GM18867 (cell line): ENCODE measurements around the gene SLC13A5.

ENCODE experiments used
- ATAC-seq: cut with Tn5 transposase; IDR thresholded peaks from one replicate; pipeline ENCODE4 v1.9.1; 2021; ENCODE audit warnings: mild to moderate bottlenecking, moderate library complexity; ENCODE audit not compliant: unreplicated experiment

SLC13A5 gene

GRCh38 chr17:6639586-6640535 is 73.3 kb downstream of the SLC13A5 start:
- no peak for ATAC-seq

DNA sequence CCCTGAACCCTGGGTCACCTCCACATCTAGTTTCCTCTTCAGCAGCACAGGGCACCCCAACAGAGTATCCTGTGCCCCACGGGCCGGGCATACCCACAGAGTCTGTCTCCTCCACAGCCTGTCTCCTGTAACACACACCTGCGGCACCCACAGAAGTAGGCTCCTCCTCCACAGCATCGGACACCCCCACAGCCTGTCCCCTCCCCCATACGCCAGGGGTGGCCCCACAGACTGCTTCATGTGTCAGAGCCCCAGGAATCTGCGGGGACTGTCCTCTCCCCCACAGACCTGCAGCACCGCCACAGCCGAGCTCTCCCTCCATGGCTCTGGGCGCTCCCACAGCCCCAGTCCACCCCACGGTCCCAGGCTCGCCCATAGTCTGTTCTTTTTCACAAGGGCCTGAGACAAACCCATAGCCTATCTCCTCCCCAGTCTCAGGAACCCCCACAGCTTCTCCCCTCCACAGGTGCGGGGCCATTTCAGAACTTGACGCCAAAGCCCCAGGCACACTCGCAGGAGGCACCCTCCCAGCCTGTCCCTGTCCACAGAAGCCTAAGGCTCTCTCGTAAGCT is 74.1 kb downstream of the SLC13A5 start:
- no peak for ATAC-seq

- no peak for ATAC-seq
These were observed 74.9 kb downstream of the SLC13A5 start for GRCh38 chr17:6638046-6638908.

DNA sequence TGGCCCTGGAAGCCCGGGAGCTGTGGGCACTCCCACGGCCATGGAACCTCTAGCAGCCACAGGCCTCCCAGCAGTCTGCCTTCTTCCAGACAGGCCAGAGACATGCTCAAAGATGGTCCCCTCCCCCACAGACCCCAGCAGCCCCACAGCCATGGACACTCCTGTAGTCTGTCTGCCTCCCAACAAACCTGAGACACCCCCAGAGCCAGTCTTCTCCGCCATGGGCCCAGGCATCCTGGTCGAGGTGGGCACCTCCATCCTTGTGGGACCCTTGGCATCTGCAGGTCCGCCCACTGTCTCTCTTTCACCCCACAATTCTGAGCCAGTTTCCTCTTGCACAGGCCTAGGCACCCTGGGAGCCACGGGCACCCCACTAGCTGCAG is 75.7 kb downstream of the SLC13A5 start:
- no peak for ATAC-seq

GRCh38 chr17:6636616-6637457 is 76.3 kb downstream of the SLC13A5 start:
- ATAC-seq, result no peak

DNA sequence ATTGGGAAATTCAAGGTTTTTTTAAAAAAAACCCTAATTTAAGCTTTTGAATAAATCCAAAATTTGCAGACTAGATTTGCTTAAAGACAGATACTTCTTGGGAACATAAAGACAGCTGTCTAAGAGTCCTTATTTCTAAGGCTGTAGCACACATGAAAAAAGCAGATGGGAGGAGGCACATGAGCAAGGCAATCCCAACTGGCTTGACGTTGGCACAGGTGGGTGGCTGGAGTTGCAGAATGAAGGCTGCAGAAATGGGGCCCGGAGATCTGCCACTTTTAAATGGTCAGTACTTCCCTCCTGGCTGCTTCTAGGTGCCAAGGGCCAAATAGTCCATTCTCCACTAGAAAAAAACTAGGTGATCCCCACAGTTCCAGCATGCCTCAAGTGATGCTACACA is 77.1 kb downstream of the SLC13A5 start:
- no peak for ATAC-seq
